Superior temporal gyrus (tissue), 1 donor: ENCODE data around the gene TSPAN13.

Experiments used
- DNase-seq: peaks from one replicate; pipeline ENCODE4 v3.0.0-alpha.2; 2016; ENCODE audit errors: extremely low spot score

The TSPAN13 gene

DNA sequence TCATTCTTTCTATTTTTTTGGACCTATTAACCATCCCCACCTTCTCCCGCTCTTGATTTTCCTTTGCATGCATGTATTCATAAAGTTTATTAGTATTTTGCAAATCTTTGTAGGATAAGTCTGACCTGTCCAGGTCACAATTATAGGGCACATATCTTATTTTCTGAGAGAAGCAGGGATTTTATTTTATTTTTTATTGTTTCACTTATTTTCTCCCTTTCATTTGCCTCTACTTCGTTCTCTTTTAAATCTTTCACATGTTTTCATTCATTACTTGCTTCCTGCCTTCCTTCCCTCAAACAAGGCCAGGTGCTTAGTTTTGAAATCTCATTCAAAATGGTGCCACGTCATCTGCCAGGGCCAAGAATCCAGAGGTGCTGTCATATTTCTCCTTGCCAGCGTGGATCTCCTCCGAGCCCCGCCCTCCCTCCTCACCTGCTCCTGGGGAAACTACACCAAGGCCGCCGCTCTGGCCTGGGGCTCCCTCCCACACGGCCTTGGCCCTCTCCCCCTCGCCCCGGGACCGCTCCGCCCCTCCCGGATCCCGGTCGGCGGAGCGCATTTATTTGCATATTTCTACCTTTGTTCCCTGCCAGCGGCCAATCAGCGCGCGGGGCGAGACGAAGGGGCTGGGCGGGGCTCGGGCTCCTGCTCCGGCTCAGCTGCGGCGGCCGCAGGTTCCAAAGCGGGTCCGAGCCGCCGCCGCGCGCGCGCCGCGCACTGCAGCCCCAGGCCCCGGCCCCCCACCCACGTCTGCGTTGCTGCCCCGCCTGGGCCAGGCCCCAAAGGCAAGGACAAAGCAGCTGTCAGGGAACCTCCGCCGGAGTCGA is at the start of gene TSPAN13:
TSS of gene TSPAN13 (plus strand) at position 654 of the 830 bp plus-strand sequence. CDS start 213 bp downstream, outside the sequence.
- peak; percentile 36 for DNase-seq

DNA sequence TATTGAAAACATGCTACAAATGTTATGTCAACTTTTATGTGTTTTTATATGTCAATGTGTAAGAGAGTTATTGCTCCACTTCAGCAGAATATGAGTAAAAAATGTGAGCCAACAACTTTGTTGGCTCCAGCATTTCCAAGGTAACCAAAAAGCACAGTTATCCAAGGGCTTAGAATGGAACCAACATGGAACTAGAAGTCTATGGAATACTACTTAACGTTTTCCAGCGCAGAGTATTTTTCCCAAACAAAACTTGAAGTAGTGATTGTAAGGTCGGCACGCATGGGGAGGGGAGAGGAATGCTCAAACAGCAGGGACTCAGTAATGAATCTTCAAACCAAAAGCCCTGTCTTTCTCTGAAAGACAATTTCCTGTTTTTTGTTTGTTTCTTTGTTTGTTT is 45.0 kb upstream of the TSPAN13 start:
- DNase-seq = no peak

DNA sequence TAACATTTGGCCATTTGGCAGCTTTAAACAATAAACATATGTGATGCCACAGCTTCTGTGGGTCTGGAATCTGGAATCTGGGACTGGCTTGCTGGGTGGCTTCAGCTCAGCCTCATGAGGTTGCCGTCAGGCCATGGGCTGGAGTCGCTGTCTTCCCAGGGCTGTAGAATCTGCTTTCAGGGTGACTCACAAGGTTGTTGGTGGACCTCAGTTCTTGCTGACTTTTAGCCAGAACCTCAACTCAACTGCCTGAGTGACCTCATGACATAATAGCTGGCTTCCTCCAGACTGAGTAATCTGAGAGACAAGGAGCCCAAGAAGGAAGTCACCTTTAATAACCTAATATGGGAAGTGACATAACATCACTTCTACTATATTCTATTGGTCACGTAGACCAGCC is 44.6 kb upstream of the TSPAN13 start:
- no peak for DNase-seq

GRCh38 chr7:16710651-16711050 is 42.9 kb upstream of the TSPAN13 start:
- no peak for DNase-seq

DNA sequence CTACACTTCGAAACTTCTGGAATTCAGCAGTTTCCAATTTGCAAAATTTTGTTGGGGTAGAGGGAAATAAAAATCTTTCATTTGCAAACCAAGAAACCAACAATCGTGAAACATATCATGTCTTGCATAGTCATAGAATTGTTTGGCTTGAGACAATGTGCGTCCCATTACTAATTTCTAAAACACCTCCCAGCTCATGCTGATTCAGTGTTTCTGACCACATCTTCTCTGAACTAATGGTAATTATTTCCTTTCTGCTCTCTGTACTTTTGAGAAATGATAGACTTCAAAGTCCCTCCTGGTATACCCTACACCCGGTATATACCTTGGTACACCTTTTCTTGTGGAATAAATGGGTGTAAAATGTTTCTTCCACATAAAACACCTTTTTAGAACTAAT is 41.8 kb upstream of the TSPAN13 start:
- DNase-seq = no peak

DNA sequence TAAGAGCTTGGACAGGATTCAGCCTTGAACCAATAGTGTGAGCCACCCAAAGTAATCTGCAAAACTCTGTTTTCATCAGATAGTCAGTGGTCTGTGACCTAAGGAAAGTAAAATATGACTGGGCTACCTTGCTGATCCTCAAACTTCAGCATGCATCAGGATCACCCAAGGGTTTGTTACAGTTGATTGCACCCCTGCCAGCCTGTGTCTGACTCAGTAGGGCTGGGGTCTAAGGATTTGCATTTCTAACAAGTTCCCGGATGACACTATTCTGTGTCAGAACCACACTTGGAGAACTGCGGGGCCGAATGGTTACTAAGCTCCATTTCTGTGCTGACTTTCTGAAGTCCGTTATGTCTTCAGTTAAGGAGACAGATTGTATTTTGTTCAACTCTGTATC is 40.6 kb upstream of the TSPAN13 start:
- no peak for DNase-seq

- no peak for DNase-seq
These were observed 37.6 kb upstream of the TSPAN13 start for GRCh38 chr7:16715928-16716327.

DNA sequence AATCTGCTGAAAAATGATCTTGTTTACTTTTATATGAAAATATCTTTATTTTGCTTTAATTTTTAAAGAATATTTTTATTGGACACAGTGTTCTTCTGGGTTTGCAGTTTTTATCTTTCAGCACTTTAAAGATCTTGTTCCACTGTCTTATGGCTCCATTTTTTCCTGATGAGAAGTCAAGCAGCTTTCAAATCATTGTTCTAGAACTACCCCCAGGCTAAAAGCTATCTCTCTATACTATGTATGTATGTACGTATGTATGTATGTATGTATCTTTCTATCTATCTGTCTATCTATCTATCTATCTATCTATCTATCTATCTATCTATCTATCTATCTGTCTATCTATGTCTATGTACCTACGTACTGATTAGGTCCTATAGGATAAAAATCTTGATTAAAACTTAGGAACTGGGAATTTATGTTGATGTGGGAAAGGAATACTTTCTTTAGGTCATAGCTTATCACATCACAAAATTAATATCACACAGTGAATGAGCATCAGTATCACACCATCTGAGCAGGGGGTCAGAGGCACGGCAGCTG is 35.4 kb upstream of the TSPAN13 start:
- DNase-seq = no peak

- no peak for DNase-seq
These were observed 33.9 kb upstream of the TSPAN13 start for GRCh38 chr7:16719699-16720098.

GRCh38 chr7:16721541-16721940 is 32.0 kb upstream of the TSPAN13 start:
- DNase-seq = no peak

DNA sequence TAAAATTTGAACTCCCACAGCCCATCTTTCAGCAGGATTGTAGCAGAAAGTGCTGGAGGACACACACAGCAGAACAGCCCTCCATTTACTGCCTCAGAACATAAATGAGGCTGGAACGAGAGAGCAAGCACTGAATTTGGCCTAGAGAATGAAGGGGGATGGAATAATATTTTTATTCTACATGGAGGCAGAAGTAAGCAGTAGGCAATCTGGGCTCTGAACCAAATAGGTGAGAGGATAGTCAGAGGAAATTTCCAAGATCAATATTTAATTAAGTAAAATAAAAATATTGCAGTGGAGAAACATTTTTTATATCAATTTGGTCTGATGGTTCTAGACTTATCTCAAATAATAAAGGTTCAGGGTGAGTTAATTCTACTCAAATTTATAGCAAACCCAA is 29.2 kb upstream of the TSPAN13 start:
- no peak for DNase-seq

DNA sequence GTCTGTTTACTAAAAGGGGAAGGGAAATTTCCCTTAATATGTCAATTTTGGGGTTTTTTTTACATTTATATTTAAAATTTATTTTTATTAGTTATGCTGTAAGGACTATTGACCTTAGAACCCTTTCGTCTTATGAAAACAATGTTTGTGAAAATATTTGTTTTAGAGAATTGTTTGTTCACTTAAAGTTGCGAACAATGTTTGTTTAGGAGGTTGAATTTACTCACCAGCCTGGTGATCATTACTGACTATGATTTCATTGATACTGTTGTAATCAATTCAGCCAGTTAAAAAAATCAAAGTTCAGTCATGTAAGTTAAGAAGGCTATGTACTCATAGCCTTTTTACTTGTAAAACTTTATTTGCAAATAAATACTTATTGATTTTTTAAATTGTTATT is 27.4 kb upstream of the TSPAN13 start:
- no peak for DNase-seq

- no peak for DNase-seq
These were observed 25.8 kb upstream of the TSPAN13 start for GRCh38 chr7:16727736-16728135.

DNA sequence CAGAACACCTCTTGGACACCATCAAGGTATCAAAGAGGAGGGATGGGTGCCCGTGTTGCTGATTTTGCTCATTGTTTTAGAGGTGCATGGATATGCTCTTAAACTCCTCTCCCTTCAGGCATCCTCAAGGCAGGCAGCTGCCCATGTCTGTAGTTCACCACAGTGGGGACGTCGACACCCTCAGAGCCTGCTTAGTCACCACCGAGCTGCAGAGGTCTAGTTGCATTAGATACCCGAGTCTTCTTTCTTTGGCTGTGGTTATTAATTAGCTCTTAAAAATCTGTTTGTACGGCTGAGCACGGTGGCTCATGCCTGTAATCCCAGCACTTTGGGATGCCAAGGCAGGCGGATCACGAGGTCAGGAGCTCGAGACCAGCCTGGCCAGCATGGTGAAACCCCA is 24.7 kb upstream of the TSPAN13 start:
- DNase-seq = no peak

DNA sequence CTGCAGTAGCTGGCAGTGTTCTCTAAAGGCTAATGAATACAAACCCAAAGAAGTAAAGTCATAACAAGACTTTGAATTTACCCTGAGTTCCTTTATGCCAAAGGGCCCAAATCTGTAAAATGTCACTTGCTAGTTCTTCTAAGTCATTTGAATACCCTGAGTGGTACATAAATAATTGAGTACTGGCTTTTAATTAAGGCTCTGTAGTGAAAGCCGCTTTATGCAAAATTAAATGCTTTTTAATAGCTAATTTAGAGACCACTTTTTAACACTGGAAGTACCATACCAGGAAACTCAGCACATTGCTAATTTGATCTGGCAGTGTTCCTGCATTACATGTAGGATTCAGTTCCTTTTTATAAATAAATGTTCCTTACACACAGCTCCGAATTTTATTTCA is 24.0 kb upstream of the TSPAN13 start:
- no peak for DNase-seq

- DNase-seq = no peak
These were observed 22.6 kb upstream of the TSPAN13 start for GRCh38 chr7:16730937-16731336.

DNA sequence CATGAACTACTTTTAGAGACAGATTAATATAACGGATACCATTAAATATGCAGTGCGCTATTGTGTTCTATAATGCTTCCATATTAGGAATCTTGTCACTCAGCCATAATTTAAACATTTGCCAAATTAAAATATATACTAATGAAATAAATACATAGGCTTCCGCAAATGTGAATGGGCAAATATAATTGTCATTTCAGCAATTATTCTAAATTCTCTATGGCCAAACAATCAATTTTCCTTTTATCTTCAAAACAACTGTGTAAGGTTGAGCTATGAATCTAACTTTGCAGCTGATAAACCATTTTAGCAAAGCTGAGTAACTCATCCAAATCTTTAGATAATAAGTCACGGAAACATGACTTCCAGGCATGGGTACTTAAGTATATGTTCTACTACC is 20.7 kb upstream of the TSPAN13 start:
- DNase-seq = no peak

- DNase-seq = no peak
These were observed 19.3 kb upstream of the TSPAN13 start for GRCh38 chr7:16734148-16734726.

DNA sequence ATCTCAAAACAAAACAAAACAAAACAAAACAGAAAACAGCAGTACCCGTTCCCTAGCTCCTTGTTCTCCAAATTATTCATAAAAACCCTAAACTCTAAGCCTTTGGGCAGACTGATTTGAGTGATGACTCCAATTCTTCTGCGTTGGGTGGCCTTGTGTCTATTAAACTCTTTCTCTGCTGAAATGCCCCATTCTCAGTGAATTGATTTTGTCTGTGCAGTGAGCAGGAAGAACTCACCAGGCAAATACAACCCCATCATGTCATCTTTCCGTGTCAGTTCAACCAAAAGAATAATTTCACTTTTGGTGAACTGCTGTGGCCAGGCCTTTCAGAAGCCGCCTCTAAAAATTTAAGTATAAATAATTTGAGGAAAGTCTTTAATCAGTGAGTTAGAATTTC is 18.5 kb upstream of the TSPAN13 start:
- DNase-seq = no peak

- no peak for DNase-seq
These were observed 15.4 kb upstream of the TSPAN13 start for GRCh38 chr7:16738011-16738688.

DNA sequence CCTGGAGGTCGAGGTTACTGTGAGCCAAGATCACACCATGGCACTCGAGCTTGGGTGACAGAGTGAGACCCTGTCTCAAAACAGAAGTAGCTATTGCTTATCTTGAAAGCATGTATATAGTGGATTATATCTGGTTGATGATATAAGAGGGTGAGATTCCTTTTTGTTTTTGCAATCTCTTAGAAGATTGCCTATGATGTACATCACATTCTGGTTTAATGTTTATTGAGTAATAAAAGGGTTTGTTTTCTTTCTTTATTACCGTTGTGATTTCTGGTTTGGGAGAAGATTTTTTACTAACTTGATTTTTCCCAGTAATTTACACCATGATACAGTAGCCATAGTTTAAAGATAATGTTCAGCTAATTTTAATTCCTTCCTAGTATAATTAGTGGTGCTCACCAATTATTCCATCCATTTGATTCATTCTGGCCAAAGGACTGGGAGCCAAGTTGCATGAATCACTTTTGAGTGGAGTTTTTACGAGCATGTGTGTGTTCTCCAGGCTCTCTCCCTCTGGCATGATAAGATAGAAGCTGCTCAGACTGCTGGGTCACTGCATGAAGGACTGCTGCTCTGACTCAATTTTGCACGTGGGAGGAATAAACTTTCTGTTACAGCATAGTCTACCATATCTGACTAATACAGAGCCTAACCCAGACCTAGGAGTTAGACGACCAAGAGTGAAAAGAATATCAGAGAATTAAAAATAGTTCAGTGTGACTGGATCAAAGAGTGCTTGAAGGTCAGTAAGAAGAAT is 13.5 kb upstream of the TSPAN13 start:
- DNase-seq = no peak

GRCh38 chr7:16740623-16740953 is 13.0 kb upstream of the TSPAN13 start:
- DNase-seq = no peak
